Stomach (tissue), 9 donors: Measurements from ENCODE around the gene MSX1. TPM values are rescaled to one million over a fixed set of nuclear protein-coding genes. Genes with fewer than 3 reads are reported as not detected.

Experiments used
- DNase-seq, 2 donors: peaks; one replicate each; pipeline versions ENCODE4 v3.0.0 to v3.0.0-alpha.2; 2013 to 2019
- H3K27ac ChIP-seq, 5 donors: fragments of 200-600 bp in 4 of 5; sonication (generic) in 4 of 5; one replicate each; pipeline ENCODE4 v1.5.1; 2013 to 2019; ENCODE audit warnings: mild to moderate bottlenecking in 1 of 5, moderate library complexity in 1 of 5
- H3K27me3 ChIP-seq, 3 donors: fragments of 200-600 bp; sonication (generic); one replicate each; pipeline ENCODE4 v1.5.1; 2017 to 2019; ENCODE audit warnings: mixed run types in 1 of 3
- H3K36me3 ChIP-seq, 4 donors: fragments of 200-600 bp; sonication (generic); 1 replicate in 3 of 4; 2 replicates in 1 of 4; pipeline ENCODE4 v1.5.1; 2016 to 2019
- H3K4me1 ChIP-seq, 4 donors: fragments of 200-600 bp; sonication (generic); one replicate each; pipeline ENCODE4 v1.5.1; 2016 to 2019
- H3K4me3 ChIP-seq, 4 donors: fragments of 200-600 bp; sonication (generic) in 3 of 4; one replicate each; pipeline ENCODE4 v1.5.1; 2016 to 2019; ENCODE audit warnings: mild to moderate bottlenecking in 1 of 4
- H3K9me3 ChIP-seq, 4 donors: fragments of 200-600 bp; sonication (generic); one replicate each; pipeline ENCODE4 v1.5.1; 2016 to 2019
- CTCF ChIP-seq, 7 experiments: fragments of 450-650 bp in 4 of 7; fragments of 200-600 bp in 3 of 7; sonication (generic) in 3 of 7; IDR thresholded peaks; one replicate each; pipeline ENCODE4 v1.5.1; 2016 to 2019; ENCODE audit warnings: antibody characterized with exemption in 7 of 7, control low read depth in 2 of 7, mild to moderate bottlenecking in 1 of 7
- EP300 ChIP-seq: sonication (generic); formaldehyde crosslinking; IDR thresholded peaks from one replicate; pipeline ENCODE4 v1.6.1; 2017; ENCODE audit warnings: antibody characterized with exemption
- POLR2A ChIP-seq, 4 donors: fragments of 450-650 bp; IDR thresholded peaks; one replicate each; pipeline ENCODE4 v1.6.1; 2016; ENCODE audit warnings: antibody characterized with exemption in 4 of 4, control low read depth in 2 of 4, mild to moderate bottlenecking in 1 of 4, moderate library complexity in 1 of 4
- POLR2AphosphoS5 ChIP-seq, 3 donors: sonication (generic); formaldehyde crosslinking; IDR thresholded peaks; one replicate each; pipeline ENCODE4 v1.6.1; 2016; ENCODE audit warnings: antibody characterized with exemption in 3 of 3
- WGBS, 5 donors: extraction: QIAGEN DNeasy Blood & Tissue Kit in 3 of 5; methylation state at CpG; one replicate each; pipeline versions ENCODE4 v1.1.5 to v1.1.7; 2013 to 2018; 5-methylcytosine and 5-hydroxymethylcytosine counted together
- intact Hi-C: fragments of 100-400 bp; cut with DNase I; formaldehyde crosslinking; loops from one replicate; pipeline ENCODE4 v1.15.1; 2023; ENCODE audit warnings: low total_unique reads
- polyA plus RNA-seq, 3 donors: library from polyadenylated mRNA; stranded (reverse); fragments of 200-250 nt; gene quantifications; one replicate each; pipeline ENCODE4 v1.2.3, GENCODE V29; 2013
- total RNA-seq, 5 donors: library from RNA; depleted of rRNA; stranded (reverse); fragments of >200 nt; gene quantifications; one replicate each; pipeline versions ENCODE4 v1.1.0 to v1.2.3, GENCODE V29; 2014 to 2016
- donor health status: healthy with polysubstance abuse.
- donor health status: Bipolar disorder and iron deficiency.
- donor health status: healthy.

The MSX1 gene
- total and polyA plus RNA-seq, 8 donors: 0.55 to 6.5 (median 1.1) TPM; not detected in 3

GRCh38 chr4:4901877-4902276 is 42.4 kb downstream of the MSX1 start:
- H3K9me3 ChIP-seq: no peaks in the 10 kb centered on the region
- H3K27me3 ChIP-seq: peaks cover 0 to 11% (median 3%) of the 10 kb centered on the region in 3 donors
- no peaks in the 10 kb centered on the region for H3K36me3 ChIP-seq
- TF ChIP-seq CTCF (IDR thresholded peaks at IDR 0.05) (no peak), POLR2A (IDR thresholded peaks at IDR 0.05) (no peak), EP300 (no peak), POLR2AphosphoS5 (IDR thresholded peaks at IDR 0.05) (no peak)
- intact Hi-C loops: no loop called here
- 39 to 53% (median 49%) methylated on average over 2 of the region's 2 CpGs for WGBS, 5 donors
- no peaks in the 10 kb centered on the region for H3K4me1 ChIP-seq
- no peak for DNase-seq
- no peak overlapping the region for H3K27ac ChIP-seq
- H3K4me3 ChIP-seq: no peak overlapping the region

DNA sequence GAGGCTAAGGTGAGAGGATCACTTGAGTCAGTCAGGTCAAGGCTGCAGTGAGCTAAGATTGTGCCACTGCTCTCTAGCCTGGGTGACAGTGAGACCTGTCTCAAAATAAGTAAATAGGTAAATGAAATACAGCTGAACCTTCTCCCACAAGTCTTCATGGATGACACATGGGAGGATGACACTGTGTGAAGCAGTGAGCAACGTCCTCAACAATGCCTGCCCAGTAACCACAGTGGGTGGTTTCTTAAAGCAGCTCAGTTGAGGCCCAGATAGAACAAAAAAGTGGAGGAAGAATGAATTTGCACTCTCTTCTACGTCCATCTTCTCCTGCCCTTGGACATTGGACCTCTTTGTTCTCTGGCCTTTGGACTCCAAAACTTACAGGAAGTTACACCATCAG is 52.7 kb downstream of the MSX1 start:
- H3K27ac ChIP-seq: no peak overlapping the region
- no peaks in the 10 kb centered on the region for H3K4me1 ChIP-seq
- H3K36me3 ChIP-seq: no peaks in the 10 kb centered on the region
- intact Hi-C loops: no loop called here
- no peak overlapping the region for H3K4me3 ChIP-seq
- peaks cover 0 to 7% (median 0%) of the 10 kb centered on the region in 4 donors for H3K9me3 ChIP-seq
- no peak for DNase-seq
- TF ChIP-seq POLR2A (IDR thresholded peaks at IDR 0.05): no peak
- no peak for TF ChIP-seq POLR2AphosphoS5 (IDR thresholded peaks at IDR 0.05)
- WGBS, 5 donors: 27 to 54% (median 52%) methylated on average over 2 of the region's 2 CpGs
- H3K27me3 ChIP-seq: peaks cover 0 to 14% (median 3%) of the 10 kb centered on the region in 3 donors

DNA sequence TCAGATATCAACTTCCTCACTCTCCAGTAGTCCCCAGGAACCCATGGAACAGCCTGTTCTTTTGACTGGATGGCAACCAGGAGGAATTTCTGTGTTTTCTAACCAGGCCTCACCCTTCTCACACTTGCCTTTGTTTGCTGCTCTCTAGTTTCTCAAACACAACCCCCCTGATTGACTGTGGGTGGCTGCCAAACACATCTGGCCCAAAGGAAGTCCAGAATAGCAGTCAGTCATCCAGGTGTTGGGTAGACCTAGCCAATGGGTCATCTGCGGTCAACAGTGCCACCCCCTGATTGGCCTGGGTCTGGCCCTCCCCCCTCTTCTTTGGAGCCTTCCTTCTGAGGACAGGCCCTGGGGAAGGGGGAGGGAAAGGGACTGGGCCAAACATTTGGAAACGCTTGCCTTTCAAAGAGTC is 53.7 kb downstream of the MSX1 start:
- no peak for DNase-seq
- Histone ChIP-seq H3K9me3 (peaks cover 0 to 7% (median 0%) of the 10 kb centered on the region in 4 donors), H3K36me3 (no peaks in the 10 kb centered on the region), H3K4me1 (no peaks in the 10 kb centered on the region), H3K27me3 (peaks cover 0 to 14% (median 3%) of the 10 kb centered on the region in 3 donors), H3K4me3 (no peak overlapping the region), H3K27ac (no peak overlapping the region)
- intact Hi-C loops: no loop called here
- WGBS, 5 donors: 68 to 75% (median 70%) methylated on average over 2 of the region's 2 CpGs
- no peak for TF ChIP-seq POLR2AphosphoS5 (IDR thresholded peaks at IDR 0.05)
- no peak for TF ChIP-seq POLR2A (IDR thresholded peaks at IDR 0.05)
- TF ChIP-seq EP300: no peak
- no peak for TF ChIP-seq CTCF (IDR thresholded peaks at IDR 0.05)

Other genes with a start within 250 kb of the MSX1 start
- 1 to 10 TPM in 2 of 5 donors, not detected in 3; 1.3 to 5.1 TPM for gene CYTL1, start 159.8 kb downstream of the MSX1 start, total RNA-seq
- gene CYTL1, start 159.8 kb downstream of the MSX1 start, polyA plus RNA-seq: 1 to 10 TPM in 2 of 3 donors, under 1 TPM in 1; 0.95 to 1.7 (median 1.4) TPM
- 1 to 10 TPM; 1.8 to 5.5 (median 4.3) TPM for gene STK32B, start 191.8 kb downstream of the MSX1 start, total RNA-seq
- gene STK32B, start 191.8 kb downstream of the MSX1 start, polyA plus RNA-seq: 1 to 10 TPM in 2 of 3 donors, under 1 TPM in 1; 0.61 to 1.5 (median 1.1) TPM